Peyer's patch (tissue), 4 donors: Measurements from ENCODE around the gene EIF4B.

ENCODE experiments used
- CTCF ChIP-seq, 6 experiments: fragments of 450-650 bp in 4 of 6; fragments of 200-600 bp in 2 of 6; sonication (generic) in 1 of 6; IDR thresholded peaks; one replicate each; pipeline ENCODE4 v1.5.1; 2017 to 2019; ENCODE audit warnings: antibody characterized with exemption in 6 of 6, mild to moderate bottlenecking in 3 of 6, moderate library complexity in 1 of 6
- POLR2A ChIP-seq, 2 donors: fragments of 450-650 bp; IDR thresholded peaks; one replicate each; pipeline ENCODE4 v1.5.1; 2017; ENCODE audit warnings: antibody characterized with exemption in 2 of 2, mild to moderate bottlenecking in 2 of 2, moderate library complexity in 2 of 2

GRCh38 chr12:53079226-53080117 is 73.2 kb downstream of the EIF4B start, which contains the start of gene SPRYD3:
- TF ChIP-seq POLR2A (IDR thresholded peaks at IDR 0.05) (peak; percentile 75 to 84), CTCF (IDR thresholded peaks at IDR 0.05) (no peak)
